Bronchial epithelial cell (primary cell): ENCODE results near the gene MCRIP1. TPM values are rescaled to one million over a fixed set of nuclear protein-coding genes. Genes with fewer than 3 reads are reported as not detected.

Experiments
- DNase-seq: peaks from one replicate; pipeline ENCODE4 v3.0.0-alpha.2; 2010; ENCODE audit warnings: low read depth
- FAIRE-seq: peaks from 2 replicates; lab custom pipeline; 2011; peaks lifted over from hg19 to GRCh38; lab: Jason Lieb, UNC
- H3K27me3 ChIP-seq: 2 replicates; pipeline ENCODE4 v1.5.1; 2011; ENCODE audit warnings: low read length; ENCODE audit not compliant: control insufficient read depth, insufficient read depth
- H3K36me3 ChIP-seq: 2 replicates; pipeline ENCODE4 v1.5.1; 2011; ENCODE audit warnings: low read length; ENCODE audit not compliant: control insufficient read depth, insufficient read depth
- H3K4me3 ChIP-seq: 2 replicates; pipeline ENCODE4 v1.5.1; 2011; ENCODE audit warnings: mild to moderate bottlenecking, low read depth, low read length, control low read depth
- CTCF ChIP-seq: IDR thresholded peaks from 2 replicates; pipeline ENCODE4 v1.5.1; 2011; ENCODE audit warnings: mild to moderate bottlenecking, moderate library complexity, low read length, control low read depth, inconsistent platforms; ENCODE audit not compliant: insufficient read depth, severe bottlenecking
- total RNA-seq: library from RNA; depleted of rRNA; stranded (reverse); fragments of >200 nt; gene quantifications from 2 replicates; pipeline ENCODE4 v1.2.1, GENCODE V29; 2014

MCRIP1 gene
- total RNA-seq, 1 donor from 2014 or later = 25.8 TPM

- DNase-seq (no peak), FAIRE-seq (no peak)
- Histone ChIP-seq H3K27me3 (peaks cover 37% of the 10 kb centered on the region), H3K36me3 (no peaks in the 10 kb centered on the region), H3K4me3 (no peak overlapping the region)
- no peak for TF ChIP-seq CTCF
These were observed 26.5 kb downstream of the MCRIP1 start for GRCh38 chr17:81806461-81807209.

- FAIRE-seq = no peak
- Histone ChIP-seq H3K36me3 (no peaks in the 10 kb centered on the region), H3K4me3 (no peak overlapping the region), H3K27me3 (peaks cover 37% of the 10 kb centered on the region)
- no peak for DNase-seq
- no peak for TF ChIP-seq CTCF
These were observed 27.2 kb downstream of the MCRIP1 start for GRCh38 chr17:81805707-81806460.

- H3K36me3 ChIP-seq = no peaks in the 10 kb centered on the region
- no peak for DNase-seq
- FAIRE-seq = no peak
- TF ChIP-seq CTCF = no peak
- H3K27me3 ChIP-seq = peaks cover 37% of the 10 kb centered on the region
- no peak overlapping the region for H3K4me3 ChIP-seq
These were observed 28.3 kb downstream of the MCRIP1 start for GRCh38 chr17:81804559-81805399.

GRCh38 chr17:81803728-81804558 is 29.1 kb downstream of the MCRIP1 start, which contains the start of gene GCGR:
GCGR (plus strand) TSS chr17:81804150; CDS start chr17:81809019, 4,869 bp downstream.
- Histone ChIP-seq H3K27me3 (peaks cover 37% of the 10 kb centered on the region), H3K36me3 (no peaks in the 10 kb centered on the region), H3K4me3 (no peak within 1 kb of the TSS)
- FAIRE-seq (no peak), DNase-seq (no peak)
- TF ChIP-seq CTCF = no peak

- Histone ChIP-seq H3K27me3 (peaks cover 35% of the 10 kb centered on the region), H3K4me3 (no peak overlapping the region), H3K36me3 (no peaks in the 10 kb centered on the region)
- TF ChIP-seq CTCF = no peak
- FAIRE-seq (no peak), DNase-seq (no peak)
These were observed 30.0 kb downstream of the MCRIP1 start for GRCh38 chr17:81802856-81803643.
